ENCODE measurements around the gene BABAM1. TPM values are rescaled to one million over a fixed set of nuclear protein-coding genes. Genes with fewer than 3 reads are reported as not detected.
"Not testable (repeated sequence)": the region's sequence is repeated elsewhere in the genome, so short reads cannot be mapped to it uniquely, and the experiment has no call there.

BABAM1 gene
- total RNA-seq, 2 experiments from 2014 or later = 129 to 131 TPM

GRCh38 chr19:17292301-17293074 is 25.2 kb downstream of the BABAM1 start:
- POLR2A ChIA-PET = interaction anchor here (0.5 to 1.0 kb wide), 5 partner anchors 13 to 43 kb away, joined by 3 to 4 read pairs (median 3); partner anchors contain the start of genes ANO8 and MRPL34
- CTCF ChIA-PET = interaction anchor here (0.6 to 2.9 kb wide), 14 partner anchors 9 to 122 kb away, joined by 3 to 16 read pairs (median 4); partner anchors contain the start of genes ABHD8, ANKLE1, ANO8 and MRPL34

GRCh38 chr19:17293605-17294004 is 26.4 kb downstream of the BABAM1 start:
- ChIA-PET POLR2A (interaction anchor here (1.0 kb wide), 1 partner anchor 42 kb away, joined by 3 read pairs; the partner anchor contains the start of gene ANO8), CTCF (interaction anchor here (1.1 to 2.9 kb wide), 8 partner anchors 10 to 103 kb away, joined by 3 to 16 read pairs (median 8); partner anchors contain the start of genes ABHD8, ANKLE1 and MRPL34)

GRCh38 chr19:17294051-17294891 is 27.0 kb downstream of the BABAM1 start:
- CTCF ChIA-PET = interaction anchor here (1.6 to 2.9 kb wide), 4 partner anchors 9 to 92 kb away, joined by 4 to 14 read pairs (median 7); partner anchors contain the start of genes ABHD8 and ANKLE1
- POLR2A ChIA-PET = interaction anchor here (0.8 kb wide), 1 partner anchor 11 kb away, joined by 4 read pairs; no protein-coding TSS in a partner anchor

- CTCF ChIA-PET = interaction anchor here (0.7 to 1.6 kb wide), 4 partner anchors 9 to 91 kb away, joined by 5 to 9 read pairs (median 6); no protein-coding TSS in a partner anchor
- POLR2A ChIA-PET = not testable (repeated sequence)
Observed at GRCh38 chr19:17295551-17295950, 28.3 kb downstream of the BABAM1 start.

- ChIA-PET CTCF (interaction anchor here (1.0 to 1.2 kb wide), 4 partner anchors 8 to 89 kb away, joined by 4 to 9 read pairs (median 5); no protein-coding TSS in a partner anchor), POLR2A (no interaction called here)
Observed at GRCh38 chr19:17296273-17296672, 29.0 kb downstream of the BABAM1 start.

GRCh38 chr19:17296976-17297375 is 29.7 kb downstream of the BABAM1 start:
- POLR2A ChIA-PET = no interaction called here
- CTCF ChIA-PET = interaction anchor here (1.0 to 1.2 kb wide), 2 partner anchors 45 to 89 kb away, joined by 4 to 5 read pairs; no protein-coding TSS in a partner anchor

GRCh38 chr19:17300992-17301619 is 33.9 kb downstream of the BABAM1 start:
- CTCF ChIA-PET = no interaction called here
- POLR2A ChIA-PET = no interaction called here

- CTCF ChIA-PET = interaction anchor here (2.2 kb wide), 1 partner anchor 9 kb away, joined by 14 read pairs; no protein-coding TSS in a partner anchor
- POLR2A ChIA-PET = no interaction called here
Observed at GRCh38 chr19:17302391-17303166, 35.3 kb downstream of the BABAM1 start.

- POLR2A ChIA-PET = interaction anchor here (0.5 kb wide), 2 partner anchors 39 to 992 kb away, joined by 4 to 6 read pairs; no protein-coding TSS in a partner anchor
- CTCF ChIA-PET = interaction anchor here (0.6 to 2.2 kb wide), 5 partner anchors 8 to 83 kb away, joined by 3 to 14 read pairs (median 5); no protein-coding TSS in a partner anchor
Observed at GRCh38 chr19:17303167-17303939, 36.1 kb downstream of the BABAM1 start, which contains the start of gene ABHD8. Gene ABHD8 (minus strand): TSS chr19:17303425. CDS start chr19:17301616, 1,809 bp downstream.

GRCh38 chr19:17303940-17304267 is 36.7 kb downstream of the BABAM1 start:
- POLR2A ChIA-PET = interaction anchor here (0.5 kb wide), 2 partner anchors 39 to 992 kb away, joined by 4 to 6 read pairs; no protein-coding TSS in a partner anchor
- CTCF ChIA-PET = interaction anchor here (0.6 to 2.2 kb wide), 5 partner anchors 8 to 82 kb away, joined by 3 to 14 read pairs (median 5); no protein-coding TSS in a partner anchor

GRCh38 chr19:17304386-17305215 is 37.4 kb downstream of the BABAM1 start:
- ChIA-PET CTCF (interaction anchor here (0.6 to 2.2 kb wide), 12 partner anchors 9 to 1464 kb away, joined by 3 to 16 read pairs (median 4); no protein-coding TSS in a partner anchor), POLR2A (interaction anchor here (0.5 to 1.0 kb wide), 4 partner anchors 10 to 38 kb away, joined by 3 to 6 read pairs (median 4); partner anchors contain the start of gene BABAM1)

GRCh38 chr19:17305216-17305516 is 37.9 kb downstream of the BABAM1 start:
- CTCF ChIA-PET = interaction anchor here (0.6 to 2.1 kb wide), 11 partner anchors 10 to 1463 kb away, joined by 3 to 16 read pairs (median 4); partner anchors contain the start of genes ANKLE1 and ANO8
- POLR2A ChIA-PET = interaction anchor here (0.7 to 1.0 kb wide), 3 partner anchors 11 to 38 kb away, joined by 3 to 4 read pairs (median 4); partner anchors contain the start of gene BABAM1

GRCh38 chr19:17305517-17306284 is 38.5 kb downstream of the BABAM1 start, which contains the start of gene MRPL34:
Gene MRPL34 (plus strand): TSS chr19:17305872. CDS start chr19:17305893, 21 bp downstream.
- ChIA-PET POLR2A (interaction anchor here (0.7 to 1.0 kb wide), 4 partner anchors 11 to 39 kb away, joined by 3 to 4 read pairs (median 4); partner anchors contain the start of gene BABAM1), CTCF (interaction anchor here (0.6 to 2.1 kb wide), 11 partner anchors 10 to 1463 kb away, joined by 3 to 16 read pairs (median 4); partner anchors contain the start of genes ANKLE1 and ANO8)

- ChIA-PET CTCF (interaction anchor here (0.6 to 1.3 kb wide), 2 partner anchors 11 to 25 kb away, joined by 5 to 7 read pairs; partner anchors contain the start of gene ANKLE1), POLR2A (interaction anchor here (0.6 to 0.7 kb wide), 2 partner anchors 13 to 32 kb away, joined by 4 read pairs; no protein-coding TSS in a partner anchor)
Observed at GRCh38 chr19:17306285-17306714, 39.1 kb downstream of the BABAM1 start.
